Measurements from ENCODE around the gene PRKCE. TPM values are rescaled to one million over a fixed set of nuclear protein-coding genes. Genes with fewer than 3 reads are reported as not detected.

PRKCE gene
- total RNA-seq, 1 donor from 2014 or later = 23.1 TPM

DNA sequence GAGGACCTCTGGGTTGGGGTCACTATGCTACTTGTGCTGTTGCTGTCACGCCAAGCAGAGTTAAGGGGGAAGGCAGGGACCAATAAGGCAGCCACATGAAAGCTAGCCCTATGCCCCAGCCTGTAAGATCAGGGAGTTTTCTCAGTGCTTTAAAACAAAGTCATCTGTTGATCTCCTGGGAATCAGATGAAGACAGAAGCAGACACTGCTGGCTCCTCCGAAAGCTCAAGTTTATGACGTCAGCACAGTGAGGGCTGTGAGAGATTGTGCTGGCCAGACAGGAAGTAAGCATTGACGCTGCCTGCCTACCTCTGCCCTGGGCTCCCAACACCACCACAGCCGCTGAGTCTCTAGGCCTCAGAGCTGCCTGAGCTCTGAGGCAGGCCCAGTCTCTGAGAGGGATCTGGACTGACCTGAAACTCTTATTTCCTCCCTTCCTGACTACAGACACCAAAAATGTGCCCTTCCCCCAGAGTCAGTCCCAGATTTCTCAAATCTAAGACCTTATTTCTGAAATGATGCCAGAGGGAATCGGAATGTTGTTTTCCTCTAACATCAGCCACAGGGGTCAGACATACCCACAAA is 527.7 kb downstream of the PRKCE start:
- peak; percentile 74 for DNase-seq (ENCODE audit: low read depth, low spot score)

DNA sequence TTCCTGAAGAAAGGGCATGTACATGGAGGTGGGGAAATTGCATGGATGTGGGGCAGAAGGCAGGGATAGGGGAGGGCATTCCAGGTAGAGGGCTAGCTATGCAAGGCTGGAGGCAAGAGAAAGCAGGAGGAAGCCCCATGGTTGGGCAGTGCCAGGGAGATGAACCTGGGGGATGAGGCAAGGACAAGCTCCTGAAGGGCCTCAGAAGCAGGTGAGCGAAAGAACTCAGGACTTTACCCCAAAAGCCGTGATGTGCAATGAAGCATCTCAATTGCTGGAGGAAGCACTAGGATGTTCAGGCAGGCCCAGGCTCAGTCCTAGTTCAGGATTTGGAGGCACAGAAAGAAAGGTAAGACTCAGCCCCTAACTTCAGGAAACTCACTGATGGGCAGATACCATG is 528.7 kb downstream of the PRKCE start:
- no peak for DNase-seq (ENCODE audit: low read depth, low spot score)

DNA sequence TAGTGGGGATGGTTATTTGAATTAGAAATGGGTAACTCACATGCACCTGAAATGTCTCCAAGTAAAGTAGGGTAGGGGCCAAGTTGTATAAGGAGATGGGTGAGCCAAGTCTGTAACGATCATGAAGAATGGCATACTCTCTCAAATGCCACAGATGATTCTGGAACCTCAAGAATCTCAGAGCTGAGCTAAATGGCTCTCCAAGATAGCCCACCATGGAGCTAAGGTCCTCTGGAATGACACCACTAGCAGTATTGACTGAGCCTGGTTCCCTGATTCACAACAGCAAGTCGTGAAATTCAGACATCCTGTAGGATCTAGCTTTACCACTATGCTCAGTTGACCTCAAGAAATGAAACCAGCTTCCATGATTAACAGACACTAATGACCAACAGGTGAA is 529.8 kb downstream of the PRKCE start:
- no peak for DNase-seq (ENCODE audit: low read depth, low spot score)

DNA sequence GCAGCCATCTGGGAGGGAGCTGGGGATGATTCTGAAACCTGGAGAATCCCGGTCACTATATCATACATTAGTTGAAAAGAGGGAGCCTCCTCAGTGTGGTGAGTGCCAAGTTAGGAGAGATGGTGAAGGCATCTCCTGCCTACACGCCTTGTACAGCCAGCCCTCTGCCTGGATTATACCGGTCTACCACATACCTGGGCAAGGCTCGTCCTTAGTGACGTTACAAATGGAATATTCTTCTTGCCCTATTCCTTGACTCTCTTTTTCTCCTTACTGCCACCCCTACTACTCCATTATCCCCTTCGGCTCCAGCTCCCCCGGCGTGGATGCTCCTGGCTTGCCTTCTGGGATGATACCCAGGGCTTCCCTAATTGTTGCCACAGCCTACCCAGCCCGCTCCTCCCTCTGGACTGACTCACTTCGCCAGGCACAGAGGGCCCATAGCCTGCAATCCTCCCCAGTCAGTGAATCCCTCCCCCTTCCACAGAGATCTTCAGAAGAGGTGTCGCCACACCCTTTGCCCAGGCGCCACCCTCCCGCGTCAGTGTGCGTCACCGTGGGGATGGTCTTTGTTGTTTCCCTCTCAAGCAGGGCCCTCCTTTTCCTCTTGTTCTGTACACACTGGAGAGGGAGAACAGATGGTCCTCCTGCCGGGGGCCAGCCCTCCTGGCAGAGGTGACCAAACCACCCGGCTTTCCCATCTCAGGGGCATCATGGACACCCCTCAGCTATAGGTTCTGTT is 530.5 kb downstream of the PRKCE start:
- DNase-seq (ENCODE audit: low read depth, low spot score) = no peak

DNA sequence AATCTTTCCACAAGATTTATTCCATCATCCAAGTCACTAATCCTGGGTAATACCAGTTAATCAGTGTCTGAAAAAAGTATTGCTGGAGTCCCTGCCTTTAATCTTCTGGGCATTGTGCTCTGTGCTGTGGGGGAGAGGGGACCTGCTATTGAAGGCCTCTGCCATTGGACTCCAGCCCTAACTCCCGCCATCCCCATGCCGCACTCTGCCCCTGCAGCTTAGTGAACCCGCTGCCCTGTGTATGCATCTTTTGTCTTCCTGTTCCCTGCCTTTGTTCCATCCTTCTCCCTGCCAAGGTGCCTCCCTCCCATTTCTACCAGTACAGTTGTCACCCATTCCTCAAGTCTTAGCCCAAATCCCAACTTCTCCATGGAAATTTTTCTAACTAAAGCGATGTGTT is 532.0 kb downstream of the PRKCE start:
- DNase-seq (ENCODE audit: low read depth, low spot score) = no peak

DNA sequence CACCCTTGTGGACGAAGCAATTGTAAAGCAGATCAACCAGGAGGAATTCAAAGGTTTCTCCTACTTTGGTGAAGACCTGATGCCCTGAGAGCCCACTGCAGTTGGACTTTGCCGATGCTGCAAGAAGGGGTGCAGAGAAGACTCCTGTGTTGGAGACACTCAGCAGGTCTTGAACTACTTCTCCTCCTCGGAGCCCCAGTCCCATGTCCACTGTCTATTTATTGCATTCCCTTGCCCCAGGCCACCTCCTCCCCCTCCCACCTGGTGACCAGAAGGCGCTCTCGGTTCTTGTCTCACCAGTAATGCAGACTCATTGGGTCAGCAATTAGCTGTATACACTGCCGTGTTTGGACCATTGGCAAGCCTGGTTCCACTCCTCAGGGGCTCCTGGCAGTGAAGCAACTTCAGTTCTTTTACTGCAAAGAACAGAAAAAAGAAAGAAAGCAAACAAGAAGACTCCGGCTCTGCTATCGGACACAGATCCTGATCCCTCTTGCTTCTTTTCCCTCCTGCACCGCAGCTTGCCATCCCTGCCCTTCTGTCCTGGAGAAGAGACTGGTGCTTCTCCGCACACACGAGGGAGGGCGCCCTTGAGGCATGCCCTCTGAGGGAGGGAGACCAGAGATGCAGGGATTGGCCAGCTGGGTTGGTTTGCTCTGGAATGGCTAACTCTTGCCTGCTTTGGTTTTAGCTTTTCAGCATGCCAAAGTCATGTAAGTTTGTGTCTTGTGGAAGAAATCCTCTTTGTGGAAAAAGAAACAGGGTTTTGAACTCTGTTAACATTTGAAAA is 533.5 kb downstream of the PRKCE start:
- DNase-seq (ENCODE audit: low read depth, low spot score) = no peak

DNA sequence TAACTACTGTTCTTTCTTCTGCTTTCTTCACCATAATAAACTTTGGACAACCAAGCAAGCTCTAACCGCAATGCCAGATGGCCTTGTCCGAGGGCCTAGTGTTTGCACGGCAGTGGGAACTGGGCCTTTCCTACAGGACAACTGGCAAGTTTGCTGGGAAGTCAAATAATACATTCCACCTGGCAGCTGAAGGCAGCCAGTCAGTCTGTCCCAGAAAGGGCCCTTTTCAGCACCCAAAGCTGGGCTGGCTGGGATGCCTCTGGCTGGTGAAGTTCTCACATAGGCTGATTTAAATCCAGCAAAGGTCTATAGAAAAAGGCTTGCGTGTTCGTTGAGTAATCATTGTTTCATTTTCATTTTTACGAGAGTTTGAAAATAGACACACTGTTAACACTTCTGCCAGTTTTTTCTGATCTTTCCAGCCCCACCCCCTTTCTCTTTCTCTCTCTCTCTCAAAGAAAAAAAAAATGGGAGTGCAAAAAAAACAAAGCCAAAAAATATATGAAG is 535.7 kb downstream of the PRKCE start:
- no peak for DNase-seq (ENCODE audit: low read depth, low spot score)

DNA sequence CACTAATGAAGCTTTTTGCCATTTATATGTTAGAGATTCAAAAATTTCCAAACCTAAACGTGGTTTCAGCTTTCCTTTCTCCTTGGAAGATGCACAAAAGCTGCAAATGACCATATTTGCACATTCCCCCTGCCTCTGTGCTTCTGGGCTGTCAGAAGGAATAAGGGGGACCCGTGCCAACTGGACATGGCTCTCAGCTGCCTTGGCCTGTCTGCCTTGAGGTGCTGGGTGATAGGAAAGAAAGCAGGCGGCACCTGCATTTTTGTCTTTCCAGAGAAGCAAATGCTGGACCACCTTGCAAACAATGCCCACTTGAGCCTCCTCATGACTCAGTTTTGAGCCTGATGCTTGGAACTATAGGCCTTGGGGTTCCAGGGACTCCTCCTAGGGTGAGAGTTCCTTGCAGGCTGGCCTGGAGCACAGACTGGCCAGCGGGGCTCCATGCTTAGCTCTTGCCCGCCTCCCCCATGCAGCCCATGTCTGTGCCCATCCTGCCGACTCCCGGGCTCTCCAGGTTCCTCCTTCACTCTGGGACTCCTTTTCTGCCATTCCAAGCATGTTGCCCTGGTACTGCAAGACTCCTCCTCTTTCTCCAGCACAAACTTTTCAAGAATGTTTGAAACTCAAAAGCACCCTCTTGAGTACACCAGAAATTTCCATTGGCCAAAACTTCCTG is 536.7 kb downstream of the PRKCE start:
- no peak for DNase-seq (ENCODE audit: low read depth, low spot score)

DNA sequence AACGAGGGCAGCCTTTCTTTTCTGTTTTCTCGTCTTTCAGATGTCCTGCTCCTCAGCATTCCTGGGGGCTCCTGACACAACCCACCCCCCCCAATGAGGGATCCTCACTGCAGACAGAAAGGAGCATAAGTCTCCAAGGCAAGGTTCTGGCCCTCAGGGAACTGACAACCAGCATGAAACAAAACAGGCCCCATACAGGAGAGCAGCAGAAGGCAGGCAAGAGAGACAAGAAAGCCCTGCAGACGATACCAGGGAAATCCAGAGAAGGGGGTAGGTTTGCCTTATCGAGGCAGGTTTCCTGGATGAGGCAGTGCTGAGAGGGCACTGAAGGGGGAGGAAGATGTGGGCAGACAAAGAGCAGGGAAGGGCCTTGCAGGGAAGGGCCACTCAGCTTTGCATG is 541.9 kb downstream of the PRKCE start:
- DNase-seq (ENCODE audit: low read depth, low spot score) = no peak

DNA sequence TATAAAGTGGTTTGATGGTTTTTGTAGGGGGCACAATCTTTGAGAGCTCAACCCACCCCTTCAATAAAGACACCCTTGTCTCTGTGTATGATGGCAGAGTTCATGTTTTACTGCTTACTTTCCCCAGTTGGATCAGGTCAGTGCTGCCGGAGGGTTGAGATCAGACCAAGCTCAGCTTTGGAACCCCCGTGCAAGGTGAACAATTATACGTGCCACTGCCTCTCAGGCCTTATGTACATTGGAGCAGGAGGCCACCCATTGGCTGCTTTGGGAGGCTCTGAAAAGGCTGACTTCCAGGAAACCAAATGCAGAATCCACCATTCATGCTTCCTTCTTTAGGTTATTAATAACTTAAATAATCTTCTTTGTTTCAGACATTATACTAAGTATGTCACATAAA is 542.4 kb downstream of the PRKCE start:
- DNase-seq (ENCODE audit: low read depth, low spot score) = no peak

DNA sequence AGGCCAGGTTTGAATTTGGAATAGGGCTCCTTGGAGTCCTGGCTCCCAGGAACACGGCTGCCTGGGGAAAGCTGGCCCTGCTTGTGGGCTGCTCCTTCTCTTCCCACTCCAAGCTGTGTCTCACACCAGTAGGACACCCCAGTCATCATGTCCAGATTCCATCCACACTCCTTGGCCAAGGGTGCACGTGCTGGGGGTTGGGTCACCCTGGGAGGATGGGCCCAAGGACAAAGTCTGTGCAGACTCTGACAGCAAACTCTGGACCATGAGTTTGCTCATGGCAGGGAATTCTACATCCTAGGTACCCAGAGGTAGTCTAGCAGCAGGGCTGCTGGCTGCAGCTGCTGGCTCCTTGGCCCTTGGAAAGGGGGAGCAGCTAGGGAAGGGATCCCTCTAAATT is 543.4 kb downstream of the PRKCE start:
- no peak for DNase-seq (ENCODE audit: low read depth, low spot score)

DNA sequence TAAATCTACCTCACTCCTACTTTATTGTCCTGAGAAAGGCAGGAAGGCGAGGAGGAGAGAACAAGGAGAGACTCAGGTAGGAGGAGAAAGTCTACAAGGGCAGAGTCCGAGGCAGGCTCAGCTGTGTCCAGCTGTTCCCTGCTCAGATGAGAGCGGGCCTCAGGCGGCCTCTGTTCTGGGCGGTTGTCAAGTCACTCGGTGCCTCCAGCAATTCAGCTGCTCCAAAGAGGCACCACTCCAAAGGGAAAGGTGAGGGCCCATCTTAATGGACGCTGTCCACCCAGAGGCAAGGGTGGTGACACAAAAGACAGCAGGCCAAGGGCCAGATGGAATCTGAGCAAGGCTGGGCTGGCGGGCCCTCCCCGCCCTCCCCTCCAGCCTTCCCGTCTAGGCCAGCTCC is 544.3 kb downstream of the PRKCE start:
- no peak for DNase-seq (ENCODE audit: low read depth, low spot score)

DNA sequence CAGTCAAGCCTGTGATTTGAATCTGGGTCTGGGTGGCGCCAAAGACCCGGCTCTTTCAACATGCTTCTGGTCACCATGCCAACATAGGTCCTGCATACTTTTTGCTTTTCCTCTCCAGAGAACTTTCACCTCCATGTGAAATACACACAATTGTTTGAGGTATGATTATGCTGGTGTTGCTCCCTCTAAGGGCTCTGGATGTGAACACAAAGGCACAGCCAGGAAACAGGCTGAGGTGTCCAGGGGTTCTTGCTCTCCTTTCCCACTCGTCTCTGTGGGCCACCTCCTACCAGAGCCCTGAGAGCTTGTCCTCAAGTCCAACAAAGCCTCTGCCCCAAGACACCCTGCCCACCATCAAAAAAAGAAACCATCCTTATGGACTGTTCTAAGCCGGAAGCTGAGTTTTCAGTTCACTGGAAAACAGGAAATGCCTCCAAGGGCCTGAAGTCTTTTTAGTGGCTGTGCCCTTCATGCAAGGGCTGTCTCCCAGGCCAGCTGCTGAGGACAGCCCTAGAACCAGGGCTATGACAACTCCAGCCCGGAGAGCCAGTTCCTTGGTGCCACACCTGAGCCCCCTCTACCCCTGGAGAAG is 545.5 kb downstream of the PRKCE start:
- peak; percentile 36 for DNase-seq (ENCODE audit: low read depth, low spot score)

DNA sequence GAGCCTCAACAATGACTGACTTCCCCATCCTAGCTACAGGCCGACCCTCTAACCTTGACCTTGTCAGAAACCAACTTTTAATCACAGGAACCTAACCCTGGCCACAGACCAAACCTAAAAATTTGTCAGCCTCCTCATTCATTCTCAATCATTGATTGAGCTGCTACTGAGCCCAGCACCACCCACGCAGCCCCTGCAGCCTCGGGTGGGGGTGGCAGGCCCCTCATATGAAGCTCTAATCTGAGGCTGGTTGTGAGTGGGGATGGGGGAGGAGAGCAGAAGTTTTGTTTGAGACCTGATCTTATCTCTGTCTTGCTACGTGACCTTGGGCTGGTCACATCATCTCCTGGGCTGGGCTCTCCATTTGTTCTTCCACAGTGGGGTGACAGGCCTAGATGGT is 546.2 kb downstream of the PRKCE start:
- DNase-seq (ENCODE audit: low read depth, low spot score) = no peak

DNA sequence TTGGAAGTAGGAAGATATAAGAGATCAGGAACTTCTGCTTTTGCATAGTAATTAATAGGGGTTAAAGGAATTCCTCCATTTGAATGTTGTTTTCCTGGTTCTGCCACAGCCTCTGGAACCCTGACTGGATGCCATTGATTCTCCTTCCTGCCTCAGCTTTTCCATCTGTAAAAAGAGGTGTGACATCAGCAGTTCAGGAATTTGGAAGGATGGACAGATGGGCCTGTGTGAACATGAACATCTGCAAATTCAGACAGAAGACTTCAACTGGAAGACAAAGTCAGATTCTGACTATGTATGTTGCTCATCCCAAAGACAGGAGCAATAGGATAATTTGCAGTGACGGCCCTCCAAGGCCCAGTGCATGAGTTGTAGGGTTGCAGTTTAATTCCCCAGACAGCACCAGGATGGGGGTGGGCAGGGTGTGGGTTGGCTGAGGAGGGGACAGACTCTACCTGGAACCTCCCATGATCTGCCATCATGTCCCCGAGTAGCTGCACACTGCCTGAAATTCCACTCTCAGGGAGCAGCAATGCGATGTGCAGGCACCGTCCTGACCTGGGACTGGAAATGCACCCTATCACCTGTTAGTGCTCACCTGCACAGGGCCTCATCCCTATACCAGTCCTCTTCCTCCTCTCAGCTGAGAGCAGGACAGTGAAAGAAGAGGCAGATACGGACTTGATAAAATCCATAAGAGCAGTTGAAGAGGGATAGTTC is 546.8 kb downstream of the PRKCE start:
- no peak for DNase-seq (ENCODE audit: low read depth, low spot score)

DNA sequence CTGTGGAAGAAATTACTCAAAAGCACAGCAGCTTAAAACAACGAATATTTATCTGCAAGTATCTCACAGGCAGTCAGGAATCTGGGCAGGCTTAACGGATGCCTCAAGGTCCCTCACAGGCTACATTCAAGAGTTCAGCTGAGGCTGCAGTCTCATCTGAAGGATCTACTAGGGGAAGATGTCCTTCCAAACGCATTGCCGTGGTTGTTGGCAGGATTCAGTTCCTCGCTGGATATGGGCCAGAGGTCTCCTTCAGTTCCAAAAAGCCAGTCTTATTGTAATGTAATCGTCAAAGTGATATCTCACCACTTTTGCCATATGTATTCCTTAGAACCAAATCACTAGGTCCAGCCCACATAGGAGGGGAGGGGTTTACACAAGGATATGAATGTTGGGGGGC is 547.5 kb downstream of the PRKCE start:
- no peak for DNase-seq (ENCODE audit: low read depth, low spot score)

DNA sequence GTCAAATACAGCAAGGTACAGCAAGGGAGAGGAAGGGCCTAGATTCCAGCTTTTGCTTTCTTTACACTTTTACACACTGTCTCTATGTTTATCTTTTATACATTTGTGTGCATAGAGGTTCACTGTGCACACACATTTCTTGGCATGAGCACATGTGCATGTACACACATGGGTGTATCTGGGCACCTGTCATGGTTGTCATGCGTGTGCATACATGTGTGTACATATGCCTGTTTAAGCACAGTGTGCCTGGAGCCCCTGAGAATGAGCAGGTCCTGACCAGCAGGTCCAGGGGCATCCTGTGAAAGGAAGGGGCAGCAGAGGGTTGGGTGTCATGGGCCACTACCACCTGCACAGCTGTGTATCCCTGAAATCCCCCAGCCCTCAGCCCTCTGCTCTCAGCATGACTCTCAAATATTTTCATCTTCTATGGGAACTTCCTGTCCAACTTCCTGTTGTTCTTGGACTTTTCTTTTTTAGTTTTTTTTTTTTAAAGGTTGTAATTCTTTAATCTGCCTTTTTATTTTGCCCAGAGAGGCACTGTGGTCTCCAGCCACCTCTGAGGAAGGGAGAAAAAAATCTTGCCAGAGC is 548.7 kb downstream of the PRKCE start:
- DNase-seq (ENCODE audit: low read depth, low spot score) = peak; percentile 45

DNA sequence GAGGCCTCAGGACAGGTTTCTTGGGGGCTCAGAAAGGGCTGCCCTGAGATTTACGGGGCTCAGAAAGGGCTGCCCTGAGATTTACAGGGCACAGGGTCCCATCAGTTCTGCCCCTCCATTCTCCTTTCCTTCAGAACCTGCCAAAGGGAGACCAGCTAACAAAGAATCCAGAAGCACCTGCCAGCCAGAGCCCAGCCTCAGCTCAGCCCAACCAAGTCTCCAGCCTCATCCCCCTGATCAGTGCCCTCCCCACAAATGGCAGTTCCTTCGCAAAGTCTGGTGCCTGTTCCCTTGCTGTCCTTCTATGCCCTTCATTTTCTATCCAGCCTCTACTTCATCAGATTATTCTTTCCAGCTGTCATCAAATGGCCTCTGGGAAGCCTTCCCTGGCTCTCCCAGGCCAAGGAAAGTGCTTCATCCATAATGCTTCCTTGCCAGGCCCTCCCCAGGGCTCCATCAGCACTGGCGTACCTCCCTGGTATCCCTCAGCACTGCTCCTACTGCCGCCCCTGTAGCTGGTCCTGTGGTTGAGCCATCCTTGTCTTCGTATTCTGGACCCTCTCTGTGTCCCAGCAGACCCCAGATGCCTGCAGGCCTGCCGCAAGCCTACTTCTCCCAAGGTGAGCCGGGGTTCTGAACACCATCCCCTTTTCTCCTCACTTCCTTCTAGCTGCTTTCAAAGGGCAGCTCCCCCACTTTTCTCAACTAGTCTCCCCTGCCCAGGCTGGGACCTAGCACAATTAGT is 549.6 kb downstream of the PRKCE start:
- DNase-seq (ENCODE audit: low read depth, low spot score) = no peak

DNA sequence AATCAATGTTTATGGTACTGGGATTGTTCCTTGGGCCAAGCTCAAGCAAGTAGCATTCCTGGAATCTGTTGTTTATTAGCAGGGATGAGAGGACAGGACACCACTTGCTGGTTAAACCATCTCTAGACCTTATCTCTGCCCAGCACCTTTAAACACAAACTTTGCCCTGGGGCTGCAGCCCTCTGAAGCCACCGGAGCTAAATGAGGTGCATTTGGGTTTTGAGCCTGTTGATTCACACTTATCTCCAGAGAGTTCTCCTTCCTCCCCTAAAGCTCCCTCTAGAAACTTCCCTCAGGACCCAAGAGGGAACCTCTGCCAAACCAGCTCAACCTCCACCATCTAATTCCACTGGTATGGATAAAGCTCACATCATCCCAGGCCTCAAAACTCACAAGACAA is 551.0 kb downstream of the PRKCE start:
- DNase-seq (ENCODE audit: low read depth, low spot score) = no peak

DNA sequence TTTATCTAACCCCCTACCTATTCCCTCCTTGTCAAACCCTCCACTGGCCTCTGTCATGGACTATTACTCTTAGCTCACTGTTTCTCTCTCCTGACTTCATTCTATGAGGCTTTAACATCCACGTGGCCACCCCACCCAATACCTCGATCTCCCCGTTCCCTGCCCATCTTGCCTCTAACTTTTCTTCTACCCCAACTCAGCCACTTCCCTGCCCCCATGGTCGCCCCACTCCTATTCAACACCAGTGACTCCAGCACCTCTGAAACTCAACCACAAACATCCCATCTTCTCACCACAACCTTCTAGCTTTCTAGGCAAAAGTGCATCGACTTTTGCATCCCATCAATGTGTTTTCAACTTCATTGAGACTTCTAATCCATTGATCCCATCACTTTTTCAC is 551.5 kb downstream of the PRKCE start:
- no peak for DNase-seq (ENCODE audit: low read depth, low spot score)
